SK-N-SH treated with all-trans-retinoic acid at 6 μM for 48 hours (cell line): Measurements from ENCODE around the gene RPS29.

Experiments
- BACH2 ChIP-seq: fragments of 250-450 bp; sonication (Bioruptor Pico); IDR thresholded peaks from 2 replicates; pipeline ENCODE4 v1.9.0; 2021; ENCODE audit warnings: mild to moderate bottlenecking, borderline replicate concordance
- CSRNP3 ChIP-seq: fragments of 250-450 bp; sonication (Bioruptor Pico); IDR thresholded peaks from 2 replicates; pipeline ENCODE4 v1.5.1; 2021; ENCODE audit warnings: mild to moderate bottlenecking, moderate library complexity
- ESRRG ChIP-seq: fragments of 250-450 bp; sonication (Bioruptor Pico); IDR thresholded peaks from 2 replicates; pipeline ENCODE4 v1.6.1; 2021; ENCODE audit warnings: mild to moderate bottlenecking
- ISL1 ChIP-seq: fragments of 250-450 bp; sonication (Bioruptor Pico); IDR thresholded peaks from 2 replicates; pipeline ENCODE4 v2.1.2; 2022; ENCODE audit warnings: mild to moderate bottlenecking, moderate library complexity
- PATZ1 ChIP-seq: fragments of 250-450 bp; sonication (Bioruptor Pico); IDR thresholded peaks from 2 replicates; pipeline ENCODE4 v1.8.0; 2020; ENCODE audit warnings: mild to moderate bottlenecking, moderate library complexity, borderline replicate concordance
- PPARA ChIP-seq: fragments of 250-450 bp; sonication (Bioruptor Pico); IDR thresholded peaks from 2 replicates; pipeline ENCODE4 v1.5.0; 2020; ENCODE audit warnings: mild to moderate bottlenecking, borderline replicate concordance
- RARB ChIP-seq: fragments of 250-450 bp; sonication (Bioruptor Pico); IDR thresholded peaks from 2 replicates; pipeline ENCODE4 v1.8.0; 2021; ENCODE audit warnings: mild to moderate bottlenecking, moderate library complexity
- ZC3H10 ChIP-seq: fragments of 250-450 bp; sonication (Bioruptor Pico); IDR thresholded peaks from 2 replicates; pipeline ENCODE4 v1.5.1; 2021; ENCODE audit warnings: mild to moderate bottlenecking, moderate library complexity
- ZNF565 ChIP-seq: fragments of 450-650 bp; formaldehyde crosslinking; conservative IDR thresholded peaks from 2 replicates; pipeline ENCODE4 v1.5.0; 2020; ENCODE audit warnings: low read depth, mild to moderate bottlenecking, moderate library complexity
- ZNF8 ChIP-seq: fragments of 450-650 bp; formaldehyde crosslinking; IDR thresholded peaks from 2 replicates; pipeline ENCODE4 v1.5.0; 2020; ENCODE audit warnings: mild to moderate bottlenecking, moderate library complexity
- TF ChIP-seq, protein P1 (sequence below): fragments of 250-450 bp; sonication (Bioruptor Pico); IDR thresholded peaks from 2 replicates; pipeline ENCODE4 v1.5.1; 2020; ENCODE audit warnings: low read depth, mild to moderate bottlenecking, moderate library complexity
- TF ChIP-seq, protein P2 (sequence below): fragments of 250-450 bp; sonication (Bioruptor Pico); IDR thresholded peaks from 2 replicates; pipeline ENCODE4 v1.5.0; 2020; ENCODE audit warnings: mild to moderate bottlenecking, moderate library complexity

DNA sequence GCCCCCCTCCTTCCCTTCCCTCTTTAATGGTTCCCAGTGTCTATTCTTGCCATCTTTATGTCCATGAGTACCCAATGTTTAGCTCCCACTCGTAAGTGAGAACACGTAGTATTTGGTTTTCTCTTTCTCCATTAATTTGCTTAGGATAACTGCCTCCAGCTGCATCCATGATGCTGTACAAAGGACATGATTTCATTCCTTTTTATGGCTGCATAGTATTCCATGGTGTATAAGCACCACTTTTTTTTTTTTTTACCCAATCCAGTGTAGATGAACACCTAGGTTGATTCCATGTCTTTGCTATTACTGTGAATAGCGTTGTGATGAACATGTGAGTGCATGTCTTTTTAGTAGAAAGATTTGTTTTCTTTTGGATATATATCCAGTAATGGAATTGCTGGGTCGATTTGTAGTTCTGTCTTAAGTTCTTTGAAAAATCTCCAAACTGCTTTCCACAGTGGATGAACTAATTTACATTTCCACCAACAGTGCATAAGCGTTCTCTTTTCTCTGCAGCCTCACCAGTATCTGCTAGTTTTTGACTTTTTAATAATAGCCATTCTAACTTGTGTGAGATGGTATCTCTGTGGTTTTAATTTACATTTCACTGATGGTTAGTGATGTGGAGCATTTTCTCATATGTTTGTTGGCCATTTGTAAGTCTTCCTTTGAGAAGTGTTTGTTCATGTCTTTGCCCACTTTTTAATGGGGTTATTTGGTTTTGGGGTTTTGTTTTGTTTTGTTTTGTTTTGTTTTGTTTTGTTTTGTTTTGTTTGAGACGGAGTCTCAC, 26.0 kb downstream of the RPS29 start:
- no peak for TF ChIP-seq ZNF565
- TF ChIP-seq, protein P1, sequence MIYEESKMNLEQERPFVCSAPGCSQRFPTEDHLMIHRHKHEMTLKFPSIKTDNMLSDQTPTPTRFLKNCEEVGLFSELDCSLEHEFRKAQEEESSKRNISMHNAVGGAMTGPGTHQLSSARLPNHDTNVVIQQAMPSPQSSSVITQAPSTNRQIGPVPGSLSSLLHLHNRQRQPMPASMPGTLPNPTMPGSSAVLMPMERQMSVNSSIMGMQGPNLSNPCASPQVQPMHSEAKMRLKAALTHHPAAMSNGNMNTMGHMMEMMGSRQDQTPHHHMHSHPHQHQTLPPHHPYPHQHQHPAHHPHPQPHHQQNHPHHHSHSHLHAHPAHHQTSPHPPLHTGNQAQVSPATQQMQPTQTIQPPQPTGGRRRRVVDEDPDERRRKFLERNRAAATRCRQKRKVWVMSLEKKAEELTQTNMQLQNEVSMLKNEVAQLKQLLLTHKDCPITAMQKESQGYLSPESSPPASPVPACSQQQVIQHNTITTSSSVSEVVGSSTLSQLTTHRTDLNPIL (CRISPR knock-in tag): no peak
- TF ChIP-seq BACH2 (CRISPR knock-in tag): no peak
- TF ChIP-seq PPARA: no peak
- no peak for TF ChIP-seq PATZ1
- TF ChIP-seq ZC3H10 (CRISPR knock-in tag): no peak
- no peak for TF ChIP-seq ESRRG
- no peak for TF ChIP-seq RARB (CRISPR knock-in tag)
- no peak for TF ChIP-seq CSRNP3 (CRISPR knock-in tag)
- no peak for TF ChIP-seq ISL1 (CRISPR knock-in tag)
- TF ChIP-seq ZNF8 (CRISPR knock-in tag): no peak
- TF ChIP-seq, protein P2, sequence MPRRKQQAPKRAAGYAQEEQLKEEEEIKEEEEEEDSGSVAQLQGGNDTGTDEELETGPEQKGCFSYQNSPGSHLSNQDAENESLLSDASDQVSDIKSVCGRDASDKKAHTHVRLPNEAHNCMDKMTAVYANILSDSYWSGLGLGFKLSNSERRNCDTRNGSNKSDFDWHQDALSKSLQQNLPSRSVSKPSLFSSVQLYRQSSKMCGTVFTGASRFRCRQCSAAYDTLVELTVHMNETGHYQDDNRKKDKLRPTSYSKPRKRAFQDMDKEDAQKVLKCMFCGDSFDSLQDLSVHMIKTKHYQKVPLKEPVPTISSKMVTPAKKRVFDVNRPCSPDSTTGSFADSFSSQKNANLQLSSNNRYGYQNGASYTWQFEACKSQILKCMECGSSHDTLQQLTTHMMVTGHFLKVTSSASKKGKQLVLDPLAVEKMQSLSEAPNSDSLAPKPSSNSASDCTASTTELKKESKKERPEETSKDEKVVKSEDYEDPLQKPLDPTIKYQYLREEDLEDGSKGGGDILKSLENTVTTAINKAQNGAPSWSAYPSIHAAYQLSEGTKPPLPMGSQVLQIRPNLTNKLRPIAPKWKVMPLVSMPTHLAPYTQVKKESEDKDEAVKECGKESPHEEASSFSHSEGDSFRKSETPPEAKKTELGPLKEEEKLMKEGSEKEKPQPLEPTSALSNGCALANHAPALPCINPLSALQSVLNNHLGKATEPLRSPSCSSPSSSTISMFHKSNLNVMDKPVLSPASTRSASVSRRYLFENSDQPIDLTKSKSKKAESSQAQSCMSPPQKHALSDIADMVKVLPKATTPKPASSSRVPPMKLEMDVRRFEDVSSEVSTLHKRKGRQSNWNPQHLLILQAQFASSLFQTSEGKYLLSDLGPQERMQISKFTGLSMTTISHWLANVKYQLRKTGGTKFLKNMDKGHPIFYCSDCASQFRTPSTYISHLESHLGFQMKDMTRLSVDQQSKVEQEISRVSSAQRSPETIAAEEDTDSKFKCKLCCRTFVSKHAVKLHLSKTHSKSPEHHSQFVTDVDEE (CRISPR knock-in tag): no peak
